Liver (tissue), 9 donors: ENCODE results near the gene EPB41L4B. TPM values are rescaled to one million over a fixed set of nuclear protein-coding genes. Genes with fewer than 3 reads are reported as not detected.

Experiments
- DNase-seq: peaks from one replicate; pipeline ENCODE4 v3.0.0-alpha.2; 2017; ENCODE audit warnings: low spot score
- H3K27ac ChIP-seq, 2 donors: one replicate each; pipeline ENCODE4 v1.7.0; 2013; ENCODE audit warnings: inconsistent platforms in 2 of 2, low read length in 2 of 2, control low read depth in 1 of 2, low read depth in 1 of 2, mild to moderate bottlenecking in 1 of 2
- H3K27me3 ChIP-seq, 4 donors: one replicate each; pipeline versions ENCODE4 v1.6.1 to v1.7.0; 2013; ENCODE audit warnings: low read length in 3 of 4, inconsistent platforms in 1 of 4, mild to moderate bottlenecking in 1 of 4, moderate library complexity in 1 of 4; ENCODE audit not compliant: control insufficient read depth in 4 of 4, insufficient read depth in 4 of 4
- H3K36me3 ChIP-seq, 4 donors: one replicate each; pipeline versions ENCODE4 v1.6.1 to v1.7.0; 2013; ENCODE audit warnings: low read length in 3 of 4, mild to moderate bottlenecking in 3 of 4, low read depth in 1 of 4, moderate library complexity in 1 of 4; ENCODE audit not compliant: control insufficient read depth in 4 of 4, insufficient read depth in 3 of 4
- H3K4me1 ChIP-seq, 4 donors: one replicate each; pipeline versions ENCODE4 v1.6.1 to v1.7.0; 2013; ENCODE audit warnings: low read length in 3 of 4, mild to moderate bottlenecking in 3 of 4, moderate library complexity in 1 of 4; ENCODE audit not compliant: control insufficient read depth in 4 of 4, insufficient read depth in 4 of 4
- H3K4me3 ChIP-seq, 3 donors: one replicate each; pipeline versions ENCODE4 v1.6.1 to v1.7.0; 2013; ENCODE audit warnings: low read length in 3 of 3, control low read depth in 1 of 3, low read depth in 1 of 3, mild to moderate bottlenecking in 1 of 3
- H3K9ac ChIP-seq, 2 donors: one replicate each; pipeline ENCODE4 v1.7.0; 2013; ENCODE audit warnings: low read length in 2 of 2, mild to moderate bottlenecking in 2 of 2, moderate library complexity in 2 of 2, control low read depth in 1 of 2, low read depth in 1 of 2
- H3K9me3 ChIP-seq, 4 donors: one replicate each; pipeline versions ENCODE4 v1.6.1 to v1.7.0; 2013; ENCODE audit warnings: low read length in 3 of 4; ENCODE audit not compliant: control insufficient read depth in 4 of 4
- ATF3 ChIP-seq: IDR thresholded peaks from 2 replicates; pipeline ENCODE4 v1.6.1; 2016; ENCODE audit warnings: antibody characterized with exemption
- EGR1 ChIP-seq, 2 donors: IDR thresholded peaks; 2 replicates each; pipeline ENCODE4 v1.6.1; 2016 to 2018; ENCODE audit warnings: antibody characterized with exemption in 2 of 2, low read depth in 2 of 2
- FOXA1 ChIP-seq: IDR thresholded peaks from 2 replicates; pipeline ENCODE4 v1.6.1; 2016; ENCODE audit warnings: antibody characterized with exemption
- FOXA2 ChIP-seq: IDR thresholded peaks from 2 replicates; pipeline ENCODE4 v1.6.1; 2016; ENCODE audit warnings: antibody characterized with exemption
- GABPA ChIP-seq, 2 donors: IDR thresholded peaks in 1 of 2; conservative IDR thresholded peaks in 1 of 2; 2 replicates each; pipeline ENCODE4 v1.6.1; 2016; ENCODE audit warnings: antibody characterized with exemption in 2 of 2, mild to moderate bottlenecking in 1 of 2, moderate library complexity in 1 of 2
- HNF4A ChIP-seq, 2 donors: conservative IDR thresholded peaks; 2 replicates each; pipeline ENCODE4 v1.6.1; 2016; ENCODE audit warnings: antibody characterized with exemption in 2 of 2, mild to moderate bottlenecking in 2 of 2
- HNF4G ChIP-seq: IDR thresholded peaks from 2 replicates; pipeline ENCODE4 v1.6.1; 2016; ENCODE audit warnings: antibody characterized with exemption
- JUND ChIP-seq, 2 donors: IDR thresholded peaks; 2 replicates each; pipeline ENCODE4 v1.6.1; 2016; ENCODE audit warnings: antibody characterized with exemption in 2 of 2
- MAX ChIP-seq: IDR thresholded peaks from 2 replicates; pipeline ENCODE4 v1.6.1; 2016; ENCODE audit warnings: antibody characterized with exemption
- NR2F2 ChIP-seq: IDR thresholded peaks from 2 replicates; pipeline ENCODE4 v1.6.1; 2016; ENCODE audit warnings: antibody characterized with exemption
- RAD21 ChIP-seq, 2 donors: IDR thresholded peaks; 2 replicates each; pipeline ENCODE4 v1.6.1; 2016; ENCODE audit warnings: antibody characterized with exemption in 2 of 2, mild to moderate bottlenecking in 2 of 2
- REST ChIP-seq: IDR thresholded peaks from 2 replicates; pipeline ENCODE4 v1.6.1; 2016; ENCODE audit warnings: antibody characterized with exemption, mild to moderate bottlenecking
- SP1 ChIP-seq: IDR thresholded peaks from 2 replicates; pipeline ENCODE4 v1.6.1; 2018; ENCODE audit warnings: antibody characterized with exemption, mild to moderate bottlenecking
- TAF1 ChIP-seq: conservative IDR thresholded peaks from 2 replicates; pipeline ENCODE4 v1.6.1; 2016; ENCODE audit warnings: antibody characterized with exemption, mild to moderate bottlenecking
- YY1 ChIP-seq: IDR thresholded peaks from 2 replicates; pipeline ENCODE4 v1.6.1; 2016; ENCODE audit warnings: antibody characterized with exemption, mild to moderate bottlenecking
- ZBTB33 ChIP-seq: IDR thresholded peaks from 2 replicates; pipeline ENCODE4 v1.6.1; 2016; ENCODE audit warnings: antibody characterized with exemption
- WGBS: extraction: QIAGEN DNeasy Blood & Tissue Kit; methylation state at CpG from one replicate; pipeline ENCODE4 v1.1.7; 2013; 5-methylcytosine and 5-hydroxymethylcytosine counted together
- polyA plus RNA-seq, 2 donors: library from polyadenylated mRNA; stranded (reverse) in 1 of 2; unstranded in 1 of 2; fragments of 200-250 nt in 1 of 2; fragments of >200 nt in 1 of 2; fragmentation: Nextera tagmentation in 1 of 2; extraction: Ambion mirVana in 1 of 2; gene quantifications; one replicate each; pipeline versions ENCODE4 v1.2.1 to v1.2.3, GENCODE V29; 2013 to 2015
- total RNA-seq, 2 donors: library from RNA; depleted of rRNA; stranded (reverse); fragments of >200 nt; gene quantifications; one replicate each; pipeline ENCODE4 v1.2.3, GENCODE V29; 2014
- donor health status: healthy.
- donor health status: healthy.
- donor health status: healthy.
- donor health status: healthy.
- donor health status: healthy.

Gene EPB41L4B
- total and polyA plus RNA-seq, 4 donors, result 9.9 to 42.6 (median 23.9) TPM

GRCh38 chr9:109349421-109349846 is 28.6 kb upstream of the EPB41L4B start:
- Histone ChIP-seq H3K9ac (no peak overlapping the region), H3K4me1 (no peaks in the 10 kb centered on the region), H3K27me3 (no peaks in the 10 kb centered on the region), H3K4me3 (no peak overlapping the region), H3K36me3 (no peaks in the 10 kb centered on the region), H3K9me3 (no peaks in the 10 kb centered on the region), H3K27ac (no peak overlapping the region)
- no peak for DNase-seq
- TF ChIP-seq FOXA2, result no peak
- TF ChIP-seq SP1, result no peak
- TF ChIP-seq ZBTB33, result no peak
- TF ChIP-seq YY1, result no peak
- TF ChIP-seq HNF4G, result no peak
- no peak for TF ChIP-seq TAF1
- no peak for TF ChIP-seq FOXA1
- no peak for TF ChIP-seq REST
- TF ChIP-seq HNF4A (conservative IDR thresholded peaks at IDR 0.05), result no peak
- no peak for TF ChIP-seq GABPA (IDR thresholded peaks at IDR 0.05 in 1 of 2, conservative IDR thresholded peaks at IDR 0.05 in 1 of 2)
- TF ChIP-seq EGR1 (IDR thresholded peaks at IDR 0.05; ENCODE audit: low read depth in 2 of 2), result no peak
- TF ChIP-seq ATF3, result no peak
- no peak for TF ChIP-seq NR2F2
- no peak for TF ChIP-seq RAD21 (IDR thresholded peaks at IDR 0.05)

- H3K27me3 ChIP-seq, result no peaks in the 10 kb centered on the region
- no peaks in the 10 kb centered on the region for H3K9me3 ChIP-seq
- no peak for DNase-seq
- H3K4me3 ChIP-seq, result no peak overlapping the region
- H3K9ac ChIP-seq, result no peak overlapping the region
- no peaks in the 10 kb centered on the region for H3K36me3 ChIP-seq
- H3K27ac ChIP-seq, result no peak overlapping the region
- no peaks in the 10 kb centered on the region for H3K4me1 ChIP-seq
- 90% methylated on average over 3 of the region's 3 CpGs for WGBS
- no peak for TF ChIP-seq ZBTB33
- no peak for TF ChIP-seq HNF4A (conservative IDR thresholded peaks at IDR 0.05)
- no peak for TF ChIP-seq SP1
- no peak for TF ChIP-seq HNF4G
- no peak for TF ChIP-seq ATF3
- no peak for TF ChIP-seq JUND (IDR thresholded peaks at IDR 0.05)
- TF ChIP-seq EGR1 (IDR thresholded peaks at IDR 0.05; ENCODE audit: low read depth in 2 of 2), result no peak
- no peak for TF ChIP-seq MAX
- TF ChIP-seq GABPA (IDR thresholded peaks at IDR 0.05 in 1 of 2, conservative IDR thresholded peaks at IDR 0.05 in 1 of 2), result no peak
- no peak for TF ChIP-seq TAF1
- TF ChIP-seq FOXA1, result no peak
- no peak for TF ChIP-seq REST
- TF ChIP-seq YY1, result no peak
- TF ChIP-seq RAD21 (IDR thresholded peaks at IDR 0.05), result no peak
- no peak for TF ChIP-seq FOXA2
- TF ChIP-seq NR2F2, result no peak
Observed at GRCh38 chr9:109346904-109347303, 26.0 kb upstream of the EPB41L4B start.
